Fibroblast of lung (primary cell): ENCODE results near the gene MMP13.
"Not testable (repeated sequence)": the region's sequence is repeated elsewhere in the genome, so short reads cannot be mapped to it uniquely, and the experiment has no call there.

Source experiments
- CTCF ChIP-seq, 2 donors: IDR thresholded peaks in 1 of 2; conservative IDR thresholded peaks in 1 of 2; 1 replicate in 1 of 2; 2 replicates in 1 of 2; pipeline ENCODE4 v1.5.1; 2011 to 2012; ENCODE audit warnings: low read length in 2 of 2, control low read depth in 1 of 2, inconsistent platforms in 1 of 2, low read depth in 1 of 2, mild to moderate bottlenecking in 1 of 2
- EZH2 ChIP-seq: IDR thresholded peaks from 2 replicates; pipeline ENCODE4 v1.5.1; 2012; ENCODE audit warnings: low read length, control low read depth, mild to moderate bottlenecking; ENCODE audit errors: missing control alignments

GRCh38 chr11:102973698-102974097 is 18.2 kb upstream of the MMP13 start:
- TF ChIP-seq CTCF (conservative IDR thresholded peaks at IDR 0.05 in 1 of 2, IDR thresholded peaks at IDR 0.05 in 1 of 2; ENCODE audit: low read depth in 1 of 2, low read length in 2 of 2); EZH2: not testable (repeated sequence)
